Measurements from ENCODE around the gene DTX3L.
"Not testable (repeated sequence)": the region's sequence is repeated elsewhere in the genome, so short reads cannot be mapped to it uniquely, and the experiment has no call there.

Gene DTX3L

DNA sequence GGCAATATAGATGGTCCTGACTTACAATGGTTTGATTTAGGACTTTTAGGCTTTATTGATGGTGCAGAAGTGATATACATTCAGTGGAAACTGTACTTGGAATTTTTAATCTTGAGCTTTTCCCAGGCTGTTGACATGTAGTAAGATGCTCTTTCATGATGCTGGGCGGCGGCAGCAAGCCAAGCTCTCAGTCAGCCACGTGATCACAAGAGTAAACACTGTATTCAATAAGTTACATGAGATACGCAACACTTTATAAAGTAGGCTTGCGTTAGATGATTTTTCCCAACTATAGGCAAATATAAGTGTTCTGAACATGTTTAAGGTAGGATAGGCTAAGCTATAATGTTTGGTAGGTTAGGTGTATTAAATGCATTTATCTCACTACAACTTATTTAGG is 18.0 kb upstream of the DTX3L start:
- H3K9me3 Mint-ChIP-seq, result no peaks in the 10 kb centered on the region
- no peaks in the 10 kb centered on the region for H3K27me3 Mint-ChIP-seq
- H3K27ac Mint-ChIP-seq, result no peak overlapping the region
- ATAC-seq (replicated peaks) (no peak), DNase-seq (no peak)
- H3K36me3 Mint-ChIP-seq (ENCODE audit: insufficient read depth), result peaks cover 76% of the 10 kb centered on the region
- no peak overlapping the region for H3K4me3 Mint-ChIP-seq
- no peaks in the 10 kb centered on the region for H3K4me1 Mint-ChIP-seq (ENCODE audit: low read depth in 2 of 2)

DNA sequence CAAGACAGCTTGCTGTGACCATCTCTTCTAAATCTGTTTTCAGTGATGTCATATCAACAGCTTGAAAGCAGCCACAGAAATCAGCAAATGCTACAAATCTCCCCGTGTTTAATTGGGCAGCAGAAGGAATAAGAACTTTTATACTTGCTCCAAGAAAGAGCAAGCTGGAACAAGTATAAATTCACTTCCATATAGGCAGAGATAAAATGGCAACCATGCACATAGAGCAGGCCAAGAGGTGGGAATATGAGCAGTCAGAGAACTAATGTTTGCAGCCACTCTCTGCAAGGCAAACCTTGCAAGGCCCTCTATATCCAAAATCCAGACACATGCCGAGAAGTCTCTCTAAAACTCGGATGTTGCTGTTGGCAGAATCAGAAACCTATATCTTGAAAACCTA is 16.1 kb upstream of the DTX3L start:
- Mint-ChIP-seq H3K4me1 (ENCODE audit: low read depth in 2 of 2) (peaks cover 0 to 2% of the 10 kb centered on the region in 2 donors), H3K27ac (no peak overlapping the region), H3K9me3 (no peaks in the 10 kb centered on the region), H3K36me3 (ENCODE audit: insufficient read depth) (peaks cover 80% of the 10 kb centered on the region), H3K4me3 (no peak overlapping the region), H3K27me3 (no peaks in the 10 kb centered on the region)
- ATAC-seq (replicated peaks), result no peak
- no peak for DNase-seq

DNA sequence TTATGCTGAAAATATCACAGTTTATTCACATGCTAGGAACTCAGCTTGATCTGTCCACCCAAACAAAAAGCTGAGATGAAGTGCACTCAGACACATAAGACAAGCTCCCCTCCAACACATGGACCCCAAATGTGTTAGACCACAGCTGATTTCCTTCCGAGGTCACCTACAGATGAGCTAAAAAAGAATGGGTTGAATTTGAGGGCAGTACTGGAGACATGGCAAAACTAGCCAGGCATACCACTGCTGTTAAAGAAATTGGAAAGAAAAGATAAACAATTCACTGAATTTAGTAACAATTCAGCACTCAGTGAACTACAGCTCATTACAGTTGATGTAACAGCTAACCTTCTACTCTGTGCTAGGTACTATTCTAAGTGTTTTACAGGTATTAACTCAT is 15.5 kb upstream of the DTX3L start:
- Mint-ChIP-seq H3K4me3 (no peak overlapping the region), H3K9me3 (no peaks in the 10 kb centered on the region), H3K27ac (no peak overlapping the region), H3K4me1 (ENCODE audit: low read depth in 2 of 2) (peaks cover 4 to 8% of the 10 kb centered on the region in 2 donors), H3K27me3 (no peaks in the 10 kb centered on the region), H3K36me3 (ENCODE audit: insufficient read depth) (peaks cover 80% of the 10 kb centered on the region)
- DNase-seq (no peak), ATAC-seq (replicated peaks) (no peak)

DNA sequence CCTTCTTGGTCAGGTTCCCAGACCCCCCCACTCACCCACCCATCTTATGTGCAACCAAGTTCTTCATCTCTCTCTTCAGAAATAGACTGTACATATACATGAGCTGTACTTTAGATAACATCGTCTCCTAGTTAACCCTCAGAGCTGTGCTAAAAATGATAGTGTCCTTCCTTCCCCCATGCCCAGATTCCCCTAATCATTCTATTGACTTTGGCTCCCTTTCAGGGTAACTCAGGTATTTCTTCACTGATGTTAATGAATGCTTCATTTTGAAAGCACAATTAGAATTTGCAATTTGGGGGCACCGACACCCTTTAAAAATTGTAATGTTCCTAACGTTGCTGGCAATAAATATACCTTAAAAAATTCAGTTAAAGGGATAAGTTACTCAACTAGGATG is 11.0 kb upstream of the DTX3L start:
- Mint-ChIP-seq H3K4me3 (no peak overlapping the region), H3K36me3 (ENCODE audit: insufficient read depth) (peaks cover 85% of the 10 kb centered on the region), H3K27me3 (no peaks in the 10 kb centered on the region), H3K27ac (peak overlapping the region in 1 of 2 donors; percentile 84), H3K4me1 (ENCODE audit: low read depth in 2 of 2) (peaks cover 12 to 23% of the 10 kb centered on the region in 2 donors), H3K9me3 (no peaks in the 10 kb centered on the region)
- DNase-seq (no peak), ATAC-seq (replicated peaks) (no peak)

DNA sequence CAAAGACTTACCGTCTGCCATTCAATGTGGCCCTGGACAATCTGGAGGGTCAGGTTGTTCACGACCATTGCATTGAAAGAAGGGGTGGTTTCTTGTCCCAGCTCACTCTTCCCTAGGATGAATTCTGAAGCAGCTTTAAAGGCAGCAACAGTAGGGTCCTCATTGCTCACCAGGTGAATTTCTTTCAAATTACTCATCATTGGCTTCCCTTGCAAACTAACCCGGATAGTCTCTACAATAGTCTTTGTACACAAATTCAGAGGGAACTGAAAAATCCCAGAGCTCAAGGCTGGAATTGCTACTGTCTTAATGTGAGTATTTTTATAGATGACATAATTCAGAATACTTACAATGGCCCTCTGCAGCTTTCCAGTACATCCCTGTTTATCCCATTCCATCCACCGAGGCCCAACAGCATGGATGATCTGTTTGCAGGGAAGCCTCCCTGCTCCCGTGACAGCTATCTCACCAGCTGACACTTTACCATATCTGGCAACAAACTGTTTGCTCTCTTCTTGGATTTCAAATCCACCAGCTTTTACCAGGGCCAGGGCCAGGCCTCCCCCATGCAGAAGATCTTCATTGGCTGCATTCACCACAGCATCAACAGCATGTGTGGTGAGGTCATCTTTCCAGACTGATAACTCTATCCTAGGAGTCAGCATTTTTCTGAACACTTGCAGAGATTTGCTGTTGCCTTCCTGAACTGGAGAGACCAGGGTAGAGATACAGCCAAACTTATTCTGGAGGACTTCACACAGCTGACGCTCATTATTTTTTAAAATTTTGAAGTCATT is 8.7 kb upstream of the DTX3L start:
- Mint-ChIP-seq H3K9me3 (no peaks in the 10 kb centered on the region), H3K27me3 (no peaks in the 10 kb centered on the region), H3K27ac (peak overlapping the region in 1 of 2 donors; percentile 39), H3K4me1 (ENCODE audit: low read depth in 2 of 2) (peaks cover 17 to 29% of the 10 kb centered on the region in 2 donors), H3K4me3 (no peak overlapping the region), H3K36me3 (ENCODE audit: insufficient read depth) (peaks cover 78% of the 10 kb centered on the region)
- ATAC-seq (replicated peaks) (no peak), DNase-seq (no peak)

DNA sequence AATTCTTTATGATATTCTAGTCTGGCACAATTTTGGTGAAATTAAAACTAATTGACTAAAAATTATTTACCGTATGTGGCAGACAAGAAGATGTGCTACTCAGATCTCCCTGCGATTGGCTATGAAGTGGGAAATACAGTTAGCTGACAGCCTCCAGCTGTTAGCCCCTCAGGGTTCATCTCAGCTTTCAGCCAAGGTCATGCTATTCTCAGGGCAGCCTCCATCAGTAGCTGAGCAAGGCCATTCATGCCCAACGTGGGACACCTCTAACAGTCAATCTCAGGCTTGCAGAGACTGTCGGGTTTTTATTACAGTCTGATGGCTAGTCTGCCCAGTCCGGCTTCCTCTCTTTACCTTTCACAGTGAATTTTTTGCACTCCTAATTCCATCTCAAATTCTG is 6.8 kb upstream of the DTX3L start:
- Mint-ChIP-seq H3K4me3 (no peak overlapping the region), H3K27ac (no peak overlapping the region), H3K36me3 (ENCODE audit: insufficient read depth) (peaks cover 62% of the 10 kb centered on the region), H3K9me3 (no peaks in the 10 kb centered on the region), H3K27me3 (no peaks in the 10 kb centered on the region), H3K4me1 (ENCODE audit: low read depth in 2 of 2) (peaks cover 31 to 44% of the 10 kb centered on the region in 2 donors)
- DNase-seq (no peak), ATAC-seq (replicated peaks) (no peak)

DNA sequence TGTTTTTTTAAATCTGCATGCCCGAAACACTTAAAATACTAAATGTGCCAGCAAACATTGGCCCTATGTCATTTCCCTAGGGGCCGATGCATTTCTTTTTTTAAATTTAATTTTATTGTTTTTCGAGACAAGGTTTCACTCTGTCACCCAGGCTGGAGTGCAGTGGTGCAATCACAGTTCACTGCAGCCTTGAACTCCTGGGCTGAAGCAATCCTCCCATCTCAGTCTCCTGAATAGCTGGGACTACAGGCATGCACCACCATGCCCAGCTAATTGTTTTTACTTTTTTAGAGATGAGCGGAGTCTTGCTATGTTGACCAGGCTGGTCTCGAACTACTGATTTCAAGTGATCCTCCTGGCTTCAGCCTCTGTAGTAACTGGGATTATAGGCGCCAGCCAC is 5.5 kb upstream of the DTX3L start:
- H3K4me1 Mint-ChIP-seq (ENCODE audit: low read depth in 2 of 2), result peaks cover 34 to 48% of the 10 kb centered on the region in 2 donors
- H3K27me3 Mint-ChIP-seq, result no peaks in the 10 kb centered on the region

DNA sequence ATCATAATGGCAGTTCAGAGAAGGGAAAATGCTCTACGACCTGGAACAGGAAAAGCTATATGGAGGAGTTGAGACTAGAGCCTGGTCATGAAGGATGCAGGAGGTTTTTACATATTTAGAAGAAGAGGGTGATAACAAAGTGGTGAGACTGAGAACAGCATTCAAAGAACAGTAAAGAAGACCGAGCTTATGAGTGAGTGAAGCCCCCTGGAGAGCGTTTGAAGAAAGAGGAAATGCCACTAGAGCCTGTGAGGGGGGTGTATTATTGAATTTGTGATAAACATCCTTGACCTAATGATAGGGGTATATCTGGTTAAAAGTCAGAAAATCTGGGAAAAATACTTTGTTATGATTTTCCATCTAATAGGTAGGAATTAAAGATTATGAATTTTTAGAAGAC is 4.2 kb upstream of the DTX3L start:
- H3K9me3 Mint-ChIP-seq, result no peaks in the 10 kb centered on the region
- H3K36me3 Mint-ChIP-seq (ENCODE audit: insufficient read depth), result peaks cover 54% of the 10 kb centered on the region
- ATAC-seq (replicated peaks), result no peak
- peaks cover 33 to 47% of the 10 kb centered on the region in 2 donors for H3K4me1 Mint-ChIP-seq (ENCODE audit: low read depth in 2 of 2)
- no peak overlapping the region for H3K27ac Mint-ChIP-seq
- no peaks in the 10 kb centered on the region for H3K27me3 Mint-ChIP-seq
- DNase-seq, result no peak
- no peak overlapping the region for H3K4me3 Mint-ChIP-seq

More for the DNA sequence above, 5.5 kb upstream of the DTX3L start:
- Mint-ChIP-seq H3K9me3 (no peaks in the 10 kb centered on the region), H3K4me3 (no peak overlapping the region), H3K36me3 (ENCODE audit: insufficient read depth) (peaks cover 52% of the 10 kb centered on the region), H3K27ac (no peak overlapping the region)
- DNase-seq (no peak), ATAC-seq (replicated peaks) (no peak)

DNA sequence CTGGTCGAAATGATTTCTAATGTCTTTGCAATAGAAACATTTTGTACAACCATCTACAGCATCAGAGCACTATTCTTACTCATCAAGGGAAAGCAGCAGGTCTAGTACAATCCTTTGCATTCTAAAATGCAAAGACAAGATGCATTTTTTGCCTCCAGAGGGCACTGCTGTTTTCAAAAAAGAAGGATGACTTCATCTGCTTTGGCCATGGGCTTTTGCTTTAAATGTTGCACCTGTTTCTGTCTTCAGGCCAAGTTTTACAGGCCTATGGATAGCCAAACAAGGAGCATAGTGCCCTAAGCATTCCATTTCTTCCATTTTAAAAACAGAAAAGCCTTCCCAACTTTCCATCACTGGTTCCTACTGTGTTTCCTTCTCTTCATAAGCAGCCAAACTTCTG is 3.5 kb upstream of the DTX3L start:
- Mint-ChIP-seq H3K27ac (peak overlapping the region in 1 of 2 donors; percentile 86), H3K9me3 (no peaks in the 10 kb centered on the region), H3K4me1 (ENCODE audit: low read depth in 2 of 2) (peaks cover 37 to 47% of the 10 kb centered on the region in 2 donors), H3K27me3 (no peaks in the 10 kb centered on the region), H3K36me3 (ENCODE audit: insufficient read depth) (peaks cover 48% of the 10 kb centered on the region), H3K4me3 (no peak overlapping the region)
- DNase-seq, result peak; percentile 66 to 69 (median 68)
- ATAC-seq (replicated peaks), result peak; percentile 27

DNA sequence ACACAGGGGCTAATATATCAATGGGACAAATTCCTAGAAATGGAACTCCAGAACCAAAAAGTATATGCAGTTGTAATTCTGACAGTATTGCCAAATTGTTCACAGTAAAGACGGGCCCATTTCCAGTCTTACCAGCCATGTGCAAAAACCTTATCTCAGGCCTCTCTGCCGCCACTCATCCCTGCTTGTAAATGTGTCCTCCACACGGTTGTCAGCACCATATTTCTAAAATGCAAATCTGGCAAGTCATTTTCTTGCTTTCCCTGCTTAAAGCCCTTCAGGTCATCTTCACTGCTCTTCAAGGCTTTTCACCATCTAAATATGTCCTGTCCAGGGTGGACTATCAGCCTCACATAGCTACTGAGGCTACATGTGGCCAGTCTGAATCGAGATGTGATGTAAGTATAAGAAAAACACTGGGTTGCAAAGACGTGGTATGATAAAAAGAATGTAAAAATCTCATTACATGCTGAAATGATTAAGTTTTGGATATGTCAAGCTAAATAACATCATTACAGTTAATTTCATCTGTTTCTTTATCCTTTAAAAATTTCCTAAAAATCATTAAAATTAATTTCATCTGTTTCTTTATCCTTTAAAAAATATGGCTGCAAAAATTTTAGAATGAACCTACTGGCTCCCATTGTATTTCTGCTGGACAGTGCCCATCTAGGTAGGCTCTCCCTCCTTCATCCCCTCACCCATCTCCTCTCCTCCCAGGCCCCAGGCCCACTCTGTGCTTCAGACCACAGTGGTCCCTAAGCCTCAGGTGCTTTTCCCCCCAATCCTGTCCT is 1.0 kb upstream of the DTX3L start:
- H3K36me3 Mint-ChIP-seq (ENCODE audit: insufficient read depth), result peaks cover 52% of the 10 kb centered on the region
- ATAC-seq (replicated peaks) (no peak), DNase-seq (no peak)
- H3K27ac Mint-ChIP-seq, result peak overlapping the region; percentile 97 to 98
- H3K27me3 Mint-ChIP-seq, result no peaks in the 10 kb centered on the region
- no peaks in the 10 kb centered on the region for H3K9me3 Mint-ChIP-seq
- H3K4me1 Mint-ChIP-seq (ENCODE audit: low read depth in 2 of 2), result peaks cover 52 to 65% of the 10 kb centered on the region in 2 donors
- peak overlapping the region; percentile 92 to 93 for H3K4me3 Mint-ChIP-seq

DNA sequence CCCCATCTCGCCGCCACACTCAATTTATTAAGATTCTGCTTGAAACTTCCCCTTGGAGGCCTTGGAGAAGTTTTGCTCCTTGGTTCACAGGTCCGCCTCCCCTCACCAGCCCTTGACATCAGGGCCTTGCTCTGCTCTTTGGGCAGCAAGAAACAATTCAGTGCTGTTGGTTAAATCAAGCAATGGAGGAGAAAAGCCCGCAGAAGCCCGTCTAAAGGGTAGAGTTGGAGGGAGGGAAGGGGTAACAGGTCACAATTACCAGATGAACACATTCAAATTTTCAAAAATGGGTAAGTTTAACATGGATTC is 467 bp upstream of the DTX3L start:
- Mint-ChIP-seq H3K4me1 (ENCODE audit: low read depth in 2 of 2) (peaks cover 52 to 70% of the 10 kb centered on the region in 2 donors), H3K27ac (peak overlapping the region; percentile 97 to 98), H3K36me3 (ENCODE audit: insufficient read depth) (peaks cover 48% of the 10 kb centered on the region), H3K27me3 (no peaks in the 10 kb centered on the region), H3K4me3 (peak overlapping the region; percentile 92 to 93), H3K9me3 (no peaks in the 10 kb centered on the region)
- DNase-seq (no peak), ATAC-seq (replicated peaks) (peak; percentile 9)

DNA sequence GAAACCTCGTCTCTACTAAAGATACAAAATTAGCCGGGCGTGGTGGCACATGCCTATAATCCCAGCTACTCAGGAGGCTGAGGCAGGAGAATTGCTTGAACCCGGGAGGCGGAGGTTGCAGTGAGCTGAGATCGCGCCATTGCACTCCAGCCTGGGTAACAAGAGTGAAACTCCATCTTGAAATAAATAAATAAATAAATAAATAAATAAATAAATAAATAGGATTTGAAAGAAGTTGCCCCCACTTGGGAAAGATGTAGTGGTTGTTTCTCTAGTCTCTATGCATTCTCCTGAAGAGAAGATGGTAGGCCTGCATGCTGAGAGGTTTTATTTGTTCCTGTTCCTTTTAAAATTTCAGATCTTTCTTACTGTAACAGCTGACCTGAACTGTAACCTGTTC is 4.0 kb downstream of the DTX3L start:
- H3K27me3 Mint-ChIP-seq; H3K4me3 Mint-ChIP-seq; ATAC-seq (replicated peaks); H3K9me3 Mint-ChIP-seq; DNase-seq: not testable (repeated sequence)
- peaks cover 46 to 63% of the 10 kb centered on the region in 2 donors for H3K4me1 Mint-ChIP-seq (ENCODE audit: low read depth in 2 of 2)
- H3K27ac Mint-ChIP-seq, result peak overlapping the region; percentile 12 to 87
- H3K36me3 Mint-ChIP-seq (ENCODE audit: insufficient read depth), result peaks cover 74% of the 10 kb centered on the region

DNA sequence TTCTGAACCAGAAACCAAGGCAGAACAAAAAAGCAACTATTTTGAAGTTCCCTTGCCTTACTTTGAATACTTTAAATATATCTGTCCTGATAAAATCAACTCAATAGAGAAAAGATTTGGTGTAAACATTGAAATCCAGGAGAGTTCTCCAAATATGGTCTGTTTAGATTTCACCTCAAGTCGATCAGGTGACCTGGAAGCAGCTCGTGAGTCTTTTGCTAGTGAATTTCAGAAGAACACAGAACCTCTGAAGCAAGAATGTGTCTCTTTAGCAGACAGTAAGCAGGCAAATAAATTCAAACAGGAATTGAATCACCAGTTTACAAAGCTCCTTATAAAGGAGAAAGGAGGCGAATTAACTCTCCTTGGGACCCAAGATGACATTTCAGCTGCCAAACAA is 4.6 kb downstream of the DTX3L start:
- Mint-ChIP-seq H3K4me1 (ENCODE audit: low read depth in 2 of 2) (peaks cover 43 to 64% of the 10 kb centered on the region in 2 donors), H3K27me3 (no peaks in the 10 kb centered on the region), H3K4me3 (no peak overlapping the region), H3K9me3 (no peaks in the 10 kb centered on the region), H3K27ac (peak overlapping the region; percentile 12 to 87), H3K36me3 (ENCODE audit: insufficient read depth) (peaks cover 73% of the 10 kb centered on the region)
- ATAC-seq (replicated peaks) (no peak), DNase-seq (no peak)

DNA sequence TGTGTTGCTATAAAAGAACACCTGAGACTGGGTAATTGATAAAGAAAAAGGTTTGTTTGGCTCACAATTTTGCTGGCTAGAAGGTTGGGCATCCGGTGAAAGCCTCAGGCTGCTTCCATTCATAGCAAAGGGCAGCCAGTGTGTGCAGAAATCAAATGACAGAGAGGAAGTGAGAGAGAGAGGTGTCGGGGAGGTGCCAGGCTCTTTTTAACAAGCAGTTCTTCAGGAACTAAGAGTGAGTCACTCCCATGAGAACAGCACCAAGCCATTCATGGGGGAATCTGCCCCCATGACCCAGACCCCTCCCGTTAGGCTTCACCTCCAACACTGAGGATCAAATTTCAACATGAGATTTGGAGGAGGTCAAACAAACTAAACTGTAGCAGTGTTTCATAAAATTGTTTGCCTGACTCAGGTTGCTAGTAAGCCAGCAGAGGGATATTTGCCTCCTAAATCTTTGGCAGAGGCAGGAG is 8.8 kb downstream of the DTX3L start:
- Mint-ChIP-seq H3K27ac (peak overlapping the region; percentile 89 to 91), H3K9me3 (no peaks in the 10 kb centered on the region), H3K27me3 (no peaks in the 10 kb centered on the region), H3K4me3 (peak overlapping the region in 1 of 2 donors; percentile 23), H3K36me3 (ENCODE audit: insufficient read depth) (peaks cover 47% of the 10 kb centered on the region), H3K4me1 (ENCODE audit: low read depth in 2 of 2) (peaks cover 34 to 51% of the 10 kb centered on the region in 2 donors)
- peak in 2 of 3 experiments; percentile 16 to 20 for DNase-seq
- peak; percentile 79 for ATAC-seq (replicated peaks)

Measured in effector memory CD8-positive, alpha-beta T cell (primary cell).